GM19328 (cell line): ENCODE measurements around the gene PSD4.

Experiments used
- ATAC-seq: cut with Tn5 transposase; IDR thresholded peaks from one replicate; pipeline ENCODE4 v1.9.1; 2021; ENCODE audit warnings: mild to moderate bottlenecking, moderate library complexity; ENCODE audit not compliant: unreplicated experiment

The PSD4 gene

GRCh38 chr2:113173542-113174375, at the start of gene PSD4:
Gene PSD4, plus strand, starts transcription at chr2:113173971. Its CDS starts 8,486 bp downstream, at chr2:113182457.
- ATAC-seq, result peak; percentile 69

DNA sequence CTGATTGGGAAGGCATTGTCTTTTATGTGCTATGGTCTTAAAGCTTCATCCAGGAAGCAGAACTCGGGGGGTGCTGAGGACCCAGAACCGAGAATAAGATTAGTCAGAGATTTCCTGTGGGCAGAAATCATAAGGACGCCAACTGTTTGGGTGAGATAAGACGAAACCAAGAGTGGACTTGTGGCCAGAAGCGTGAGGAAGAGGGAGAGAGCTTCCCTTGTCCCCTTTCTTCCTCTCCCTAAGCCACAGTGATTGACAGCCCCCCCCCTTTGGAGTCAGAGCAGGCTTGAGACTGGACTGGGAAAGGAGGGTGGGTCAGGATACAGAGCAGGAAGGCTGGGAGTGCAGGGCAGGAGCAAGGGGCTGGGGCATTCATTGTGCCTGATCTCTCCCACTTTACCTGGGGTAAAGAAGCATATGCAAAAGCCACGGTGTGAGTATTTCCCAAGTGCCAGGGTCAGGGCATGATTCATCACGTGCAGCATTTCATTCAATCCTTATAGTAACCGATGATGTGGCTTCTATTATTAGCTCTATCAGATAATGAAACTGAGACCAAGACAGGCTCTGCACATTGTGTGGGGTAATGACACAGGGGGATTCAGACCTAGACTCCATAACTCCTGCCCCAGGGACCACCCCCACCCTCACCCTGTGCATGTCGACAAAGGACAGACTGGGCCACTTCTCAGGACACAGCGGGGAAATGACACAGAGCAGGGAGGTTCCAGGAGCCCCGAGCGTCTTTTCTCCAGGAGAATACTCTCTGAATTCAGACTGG, 49.4 kb upstream of the PSD4 start:
- ATAC-seq, result no peak

DNA sequence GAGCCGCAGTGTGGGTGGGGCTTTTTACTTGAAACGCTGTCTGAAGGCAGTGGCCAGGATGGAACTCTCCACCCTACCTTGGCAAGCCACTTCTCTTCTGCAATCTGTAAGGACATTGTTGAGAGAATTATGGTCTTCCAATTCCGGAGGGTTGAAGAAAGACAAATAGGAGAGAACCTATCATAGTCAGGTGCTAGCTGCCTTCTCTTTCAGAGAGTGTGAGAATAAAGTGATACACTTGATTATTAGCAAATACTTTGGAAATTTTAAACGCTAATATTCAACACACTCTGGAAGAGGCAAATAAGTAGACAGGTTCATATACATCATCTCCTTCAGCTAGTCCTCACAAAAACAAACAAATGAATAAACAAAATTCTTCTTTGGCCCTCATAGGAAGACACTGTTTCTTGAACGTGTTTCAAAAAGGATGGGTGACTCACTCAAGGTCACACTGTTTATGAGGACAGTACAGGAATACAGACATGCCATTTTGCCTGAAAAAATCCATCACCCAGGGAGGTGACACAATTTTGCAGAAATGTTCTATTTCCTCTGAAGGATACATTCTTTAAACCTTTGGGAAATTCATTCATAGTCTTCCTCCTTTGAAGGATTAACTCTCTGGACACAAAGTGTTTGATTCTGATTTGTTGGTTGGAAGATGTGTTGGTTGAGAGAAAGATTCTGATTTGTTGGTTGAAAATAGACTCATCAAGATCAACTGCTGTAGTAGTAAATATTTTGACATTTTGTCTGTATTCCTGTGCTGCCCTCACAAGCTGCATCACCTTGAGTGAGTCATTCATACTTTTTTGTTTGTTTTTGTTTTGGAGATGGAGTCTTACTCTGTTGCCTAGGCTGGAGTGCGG, 48.6 kb upstream of the PSD4 start:
- no peak for ATAC-seq

DNA sequence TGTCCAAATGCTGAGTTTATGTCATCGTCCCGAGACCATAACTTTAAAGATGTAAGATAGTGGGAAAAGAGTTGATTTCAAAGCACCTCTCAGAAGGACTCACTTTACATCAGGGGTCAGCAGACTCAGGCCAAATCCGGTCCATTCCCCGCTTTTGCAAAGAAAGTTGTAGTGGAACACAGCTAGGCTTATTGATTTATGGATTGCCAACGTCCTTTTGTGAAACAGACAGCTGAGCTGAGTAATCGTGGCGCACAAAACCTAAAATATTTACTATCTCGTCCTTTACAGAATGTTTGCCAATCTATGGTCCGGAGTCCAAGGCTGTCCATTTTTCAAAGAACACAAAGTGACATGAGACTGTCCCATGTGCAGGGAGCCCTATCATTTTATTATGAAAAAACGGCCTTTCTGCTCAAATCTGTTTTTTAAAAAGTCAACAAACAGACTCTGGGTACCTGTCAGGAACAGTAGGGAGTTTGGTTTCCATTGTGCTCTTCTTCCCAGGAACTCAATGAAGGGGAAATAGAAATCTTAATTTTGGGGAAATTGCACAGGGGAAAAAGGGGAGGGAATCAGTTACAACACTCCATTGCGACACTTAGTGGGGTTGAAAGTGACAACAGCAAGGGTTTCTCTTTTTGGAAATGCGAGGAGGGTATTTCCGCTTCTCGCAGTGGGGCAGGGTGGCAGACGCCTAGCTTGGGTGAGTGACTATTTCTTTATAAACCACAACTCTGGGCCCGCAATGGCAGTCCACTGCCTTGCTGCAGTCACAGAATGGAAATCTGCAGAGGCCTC, 46.7 kb upstream of the PSD4 start, which contains the start of gene IL1RN:
IL1RN (plus strand) TSS at position 754 of the 801 bp plus-strand sequence; CDS start at position 781, 27 bp downstream.
- ATAC-seq, result no peak

DNA sequence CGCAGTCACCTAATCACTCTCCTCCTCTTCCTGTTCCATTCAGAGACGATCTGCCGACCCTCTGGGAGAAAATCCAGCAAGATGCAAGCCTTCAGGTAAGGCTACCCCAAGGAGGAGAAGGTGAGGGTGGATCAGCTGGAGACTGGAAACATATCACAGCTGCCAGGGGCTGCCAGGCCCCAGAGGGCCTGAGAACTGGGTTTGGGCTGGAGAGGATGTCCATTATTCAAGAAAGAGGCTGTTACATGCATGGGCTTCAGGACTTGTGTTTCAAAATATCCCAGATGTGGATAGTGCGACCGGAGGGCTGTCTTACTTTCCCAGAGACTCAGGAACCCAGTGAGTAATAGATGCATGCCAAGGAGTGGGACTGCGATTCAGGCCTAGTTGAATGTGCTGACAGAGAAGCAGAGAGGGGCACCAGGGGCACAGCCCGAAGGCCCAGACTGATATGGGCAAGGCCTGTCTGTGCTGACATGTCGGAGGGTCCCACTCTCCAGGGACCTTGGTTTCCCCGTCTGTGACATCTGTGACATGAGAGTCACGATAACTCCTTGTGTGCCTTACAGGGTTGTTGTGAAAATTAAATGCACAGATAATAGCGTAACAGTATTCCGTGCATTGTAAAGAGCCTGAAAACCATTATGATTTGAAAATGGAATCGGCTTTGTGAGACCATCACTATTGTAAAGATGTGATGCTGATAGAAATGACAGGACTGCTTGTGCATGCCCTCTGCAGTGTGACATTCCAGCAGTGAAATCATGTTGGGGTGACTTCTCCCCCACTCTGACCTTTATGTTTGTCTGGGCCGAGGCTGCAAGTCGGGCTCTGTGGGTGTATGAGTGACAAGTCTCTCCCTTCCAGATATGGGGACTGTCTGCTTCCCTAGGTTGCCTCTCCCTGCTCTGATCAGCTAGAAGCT, 45.9 kb upstream of the PSD4 start:
- ATAC-seq, result no peak

- no peak for ATAC-seq
These were observed 44.2 kb upstream of the PSD4 start for GRCh38 chr2:113129519-113130078.

DNA sequence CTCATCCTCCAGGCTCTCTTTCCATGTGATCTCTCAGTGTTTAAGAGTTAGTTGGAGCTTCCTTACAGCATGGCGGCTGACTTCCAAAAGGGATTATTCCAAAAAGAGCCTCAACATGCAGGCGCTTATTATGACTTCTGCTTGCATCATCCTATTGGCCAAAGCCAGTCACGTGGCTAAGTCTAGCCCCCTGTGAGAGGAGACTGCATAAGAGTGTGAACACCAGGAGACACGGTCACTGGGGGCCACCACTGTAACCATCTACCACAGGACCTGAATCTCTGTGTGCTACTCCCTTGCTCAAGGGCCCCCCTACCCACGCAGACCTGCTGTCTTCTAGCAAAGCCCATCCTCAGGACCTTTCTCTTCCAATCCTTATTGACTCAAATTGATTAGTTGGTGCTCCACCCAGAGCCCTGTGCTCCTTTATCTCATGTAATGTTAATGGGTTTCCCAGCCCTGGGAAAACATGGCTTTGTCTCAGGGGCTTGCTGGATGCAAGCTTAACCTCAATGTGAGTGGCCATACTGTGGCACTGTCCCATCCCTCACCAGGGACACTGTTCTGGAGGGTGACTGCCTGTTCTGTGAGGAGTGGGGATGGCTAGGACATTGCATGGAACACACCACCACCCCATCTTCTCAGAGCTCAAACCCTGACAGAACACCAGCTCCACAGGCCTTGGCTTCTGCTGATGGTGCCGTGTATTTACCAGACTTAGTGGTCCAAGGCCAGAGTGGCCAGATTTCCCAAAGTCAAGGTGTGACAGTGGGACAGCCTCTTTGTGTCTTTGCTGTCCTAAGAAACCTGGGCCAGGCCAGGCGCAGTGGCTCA, 42.2 kb upstream of the PSD4 start:
- no peak for ATAC-seq

- ATAC-seq, result no peak
These were observed 41.3 kb upstream of the PSD4 start for GRCh38 chr2:113132414-113133021.

- ATAC-seq, result no peak
These were observed 39.8 kb upstream of the PSD4 start for GRCh38 chr2:113133704-113134598.

- ATAC-seq, result no peak
These were observed 39.1 kb upstream of the PSD4 start for GRCh38 chr2:113134717-113135116.

DNA sequence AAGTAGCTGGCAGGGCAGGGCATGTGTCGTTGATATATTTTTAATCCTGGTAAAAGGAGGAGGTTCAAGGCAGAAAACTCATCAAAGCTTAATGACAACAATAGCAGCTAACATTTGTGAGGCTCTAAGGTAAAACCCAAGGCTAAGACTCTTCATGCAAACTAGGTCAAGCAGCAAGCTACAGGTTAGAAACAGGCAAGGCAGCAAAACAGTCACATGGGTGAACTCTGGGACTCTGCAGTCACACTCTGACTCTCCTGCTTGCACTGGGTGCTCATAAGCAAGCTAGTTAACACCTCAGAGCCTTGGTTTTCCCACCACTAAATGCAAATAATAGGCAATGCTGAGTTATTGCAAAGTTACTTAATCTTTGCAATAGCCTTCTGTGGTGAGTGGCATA, 38.5 kb upstream of the PSD4 start:
- ATAC-seq, result no peak

DNA sequence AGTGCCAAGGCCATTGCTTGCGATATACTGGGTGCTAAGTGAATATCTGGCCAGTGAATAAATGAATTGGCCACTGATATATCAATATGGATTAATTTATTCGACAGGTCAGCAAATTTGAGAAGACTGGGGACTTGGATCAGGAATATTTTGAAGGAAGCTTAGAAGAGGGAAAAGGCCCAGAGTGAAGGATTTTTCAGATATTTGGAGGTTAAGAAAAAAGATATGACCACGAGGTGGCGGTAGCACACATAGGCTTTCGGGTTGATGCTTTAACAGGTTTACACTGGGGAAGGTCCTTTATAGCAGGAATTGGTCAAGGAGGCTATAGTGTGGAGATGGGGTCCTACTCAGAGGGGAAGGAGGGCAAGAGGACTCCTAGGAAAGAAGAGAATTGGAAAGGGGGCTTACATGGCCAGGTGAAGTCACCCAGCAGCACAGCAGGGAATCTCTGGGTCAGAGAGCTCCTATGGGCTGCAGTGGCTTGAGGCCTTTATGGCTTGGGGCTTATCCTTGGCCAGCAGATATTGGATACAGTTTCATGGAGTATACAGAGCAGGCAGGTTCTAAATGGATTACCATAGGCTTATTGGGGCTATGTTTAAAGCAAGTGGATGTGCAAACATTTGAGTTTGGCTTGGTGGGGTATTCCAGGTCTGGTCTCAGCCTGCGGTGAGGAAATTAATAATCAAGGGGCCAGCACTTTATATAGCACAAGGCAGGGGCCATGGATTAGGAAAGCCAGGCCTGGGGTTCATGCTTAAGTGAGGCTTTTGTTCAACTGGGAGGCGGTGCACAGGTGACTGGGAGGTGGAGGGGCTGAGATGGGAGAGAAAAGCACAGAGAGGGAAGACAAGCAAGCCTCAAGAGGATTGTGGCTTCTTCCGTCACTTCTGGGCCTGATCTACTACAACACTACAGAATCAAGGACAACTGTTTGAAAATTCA, 36.7 kb upstream of the PSD4 start:
- ATAC-seq, result no peak

GRCh38 chr2:113137827-113138226, 35.9 kb upstream of the PSD4 start:
- no peak for ATAC-seq

DNA sequence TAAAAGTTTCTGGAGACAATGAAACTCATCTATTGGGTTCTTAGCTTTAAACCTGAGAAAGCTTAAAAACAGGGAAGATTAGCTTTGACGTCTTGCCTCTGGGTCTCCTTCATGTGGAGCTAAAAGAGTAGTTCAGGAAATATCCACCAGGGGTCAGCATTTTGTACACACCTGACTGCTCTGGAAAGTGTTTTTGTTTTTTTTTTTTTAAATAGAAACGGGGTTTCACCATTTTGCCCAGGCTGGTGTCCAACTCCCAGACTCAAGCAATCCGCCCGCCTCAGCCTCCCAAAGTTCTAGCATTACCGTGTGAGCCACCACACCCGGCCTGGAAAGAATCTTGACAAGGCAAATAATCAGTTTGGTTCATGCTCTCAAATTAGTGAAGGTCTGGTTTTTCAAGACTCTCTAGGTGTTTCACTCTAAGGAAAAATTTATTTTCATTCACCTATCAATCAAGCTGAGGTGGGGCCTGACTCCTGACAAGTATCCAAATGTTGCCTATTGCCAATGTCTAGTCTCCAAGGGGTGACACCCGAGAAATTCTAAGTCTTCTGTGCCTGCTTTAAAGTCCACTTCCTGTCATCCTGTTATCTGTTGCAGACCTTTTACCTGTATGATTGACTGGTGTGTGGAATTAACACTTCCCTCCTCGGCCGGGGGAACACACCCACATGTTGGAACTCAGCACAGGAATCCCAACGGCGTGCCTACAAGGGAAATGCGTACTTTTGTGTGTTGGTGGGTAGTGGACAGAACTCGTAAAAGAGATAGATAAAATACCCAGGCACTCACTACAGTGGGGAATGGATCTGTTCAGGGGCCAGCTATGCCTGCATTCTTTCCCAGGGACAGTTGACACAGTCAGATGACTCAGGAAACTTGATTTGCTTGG, 35.1 kb upstream of the PSD4 start:
- ATAC-seq, result no peak
